Adrenal gland (tissue), 5 donors: ENCODE measurements around the gene HDDC3.

Experiments used
- POLR2A ChIP-seq, 2 donors: fragments of 450-650 bp; IDR thresholded peaks; one replicate each; pipeline ENCODE4 v1.6.1; 2017; ENCODE audit warnings: antibody characterized with exemption in 2 of 2, mild to moderate bottlenecking in 2 of 2, moderate library complexity in 1 of 2
- TF ChIP-seq, protein P1 (sequence below), 6 experiments: fragments of 450-650 bp in 4 of 6; fragments of 200-600 bp in 2 of 6; sonication (generic) in 1 of 6; IDR thresholded peaks; 1 replicate in 5 of 6; 2 replicates in 1 of 6; pipeline versions ENCODE4 v1.5.1 to v1.8.0; 2016 to 2021; ENCODE audit warnings: antibody characterized with exemption in 6 of 6, mild to moderate bottlenecking in 2 of 6, moderate library complexity in 1 of 6
- donor health status: DM: no; HTN: no; CAD: no.

DNA sequence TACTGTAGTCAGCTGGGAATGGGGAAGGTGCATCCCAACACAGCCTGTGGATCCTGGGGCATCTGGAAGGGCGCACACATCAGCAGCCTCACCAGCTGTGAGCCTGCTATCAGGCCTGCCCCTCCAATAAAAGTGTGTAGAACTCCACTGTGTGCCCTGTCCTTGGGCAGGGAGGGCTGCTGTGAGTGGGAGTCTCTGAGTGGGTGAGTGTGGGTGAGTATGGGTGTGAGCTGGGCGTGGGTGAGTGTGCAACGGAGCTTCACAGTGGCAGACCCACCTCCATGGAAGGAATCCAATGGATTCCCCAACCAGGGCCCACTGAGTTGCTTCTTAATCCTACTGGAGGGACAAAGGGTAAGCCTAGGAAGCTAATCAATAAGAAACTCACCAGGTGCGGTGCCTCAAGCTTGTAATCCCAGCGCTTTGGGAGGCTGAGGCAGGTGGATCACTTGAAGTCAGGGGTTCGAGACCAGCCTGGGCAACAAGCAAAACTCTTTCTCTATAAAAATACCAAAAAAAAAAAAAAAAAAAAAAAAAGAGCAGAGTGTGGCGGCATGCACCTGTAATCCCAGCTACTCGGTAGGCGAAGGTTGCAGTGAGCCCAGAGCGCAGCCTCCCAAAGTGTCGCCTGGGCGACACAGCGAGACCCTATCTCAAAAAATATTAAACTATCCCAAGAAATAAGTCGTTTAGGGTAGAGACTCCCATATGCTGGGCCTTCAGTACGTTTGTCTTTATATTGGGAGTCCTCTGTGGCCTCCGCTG lies 21.8 kb upstream of the HDDC3 start:
- TF ChIP-seq, protein P1, sequence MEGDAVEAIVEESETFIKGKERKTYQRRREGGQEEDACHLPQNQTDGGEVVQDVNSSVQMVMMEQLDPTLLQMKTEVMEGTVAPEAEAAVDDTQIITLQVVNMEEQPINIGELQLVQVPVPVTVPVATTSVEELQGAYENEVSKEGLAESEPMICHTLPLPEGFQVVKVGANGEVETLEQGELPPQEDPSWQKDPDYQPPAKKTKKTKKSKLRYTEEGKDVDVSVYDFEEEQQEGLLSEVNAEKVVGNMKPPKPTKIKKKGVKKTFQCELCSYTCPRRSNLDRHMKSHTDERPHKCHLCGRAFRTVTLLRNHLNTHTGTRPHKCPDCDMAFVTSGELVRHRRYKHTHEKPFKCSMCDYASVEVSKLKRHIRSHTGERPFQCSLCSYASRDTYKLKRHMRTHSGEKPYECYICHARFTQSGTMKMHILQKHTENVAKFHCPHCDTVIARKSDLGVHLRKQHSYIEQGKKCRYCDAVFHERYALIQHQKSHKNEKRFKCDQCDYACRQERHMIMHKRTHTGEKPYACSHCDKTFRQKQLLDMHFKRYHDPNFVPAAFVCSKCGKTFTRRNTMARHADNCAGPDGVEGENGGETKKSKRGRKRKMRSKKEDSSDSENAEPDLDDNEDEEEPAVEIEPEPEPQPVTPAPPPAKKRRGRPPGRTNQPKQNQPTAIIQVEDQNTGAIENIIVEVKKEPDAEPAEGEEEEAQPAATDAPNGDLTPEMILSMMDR (IDR thresholded peaks at IDR 0.05) = no peak
- TF ChIP-seq POLR2A (IDR thresholded peaks at IDR 0.05) = no peak
